ENCODE data around the gene UGT1A8.
"Not testable (repeated sequence)": the region's sequence is repeated elsewhere in the genome, so short reads cannot be mapped to it uniquely, and the experiment has no call there.

Gene UGT1A8

GRCh38 chr2:233617476-233617875, at the start of gene UGT1A8:
Gene UGT1A8, plus strand, starts transcription at chr2:233617633. Its CDS starts 75 bp downstream, at chr2:233617708.
- DNase-seq (ENCODE audit: low spot score) = not testable (repeated sequence)

DNA sequence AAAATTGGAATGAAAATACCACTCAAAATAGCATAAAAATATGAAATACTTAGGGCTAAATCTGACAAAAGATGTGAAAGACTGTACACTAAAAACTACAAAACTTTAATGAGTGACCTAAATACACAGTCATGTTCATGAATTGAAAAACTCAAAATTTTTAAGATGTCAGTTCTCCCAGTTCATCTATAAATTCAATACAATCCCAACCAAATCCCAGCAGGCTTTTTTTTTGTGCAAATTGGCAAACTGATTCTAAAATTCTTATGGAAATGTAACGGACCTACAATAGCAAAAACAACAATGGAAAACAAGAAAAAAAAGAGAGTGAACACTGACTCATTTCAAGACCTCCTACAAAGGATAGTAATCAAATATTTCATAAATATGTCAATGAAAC, 46.4 kb upstream of the UGT1A8 start:
- DNase-seq (ENCODE audit: low spot score) = no peak

- DNase-seq (ENCODE audit: low spot score) = no peak
Observed at GRCh38 chr2:233571462-233571861, 46.0 kb upstream of the UGT1A8 start.

DNA sequence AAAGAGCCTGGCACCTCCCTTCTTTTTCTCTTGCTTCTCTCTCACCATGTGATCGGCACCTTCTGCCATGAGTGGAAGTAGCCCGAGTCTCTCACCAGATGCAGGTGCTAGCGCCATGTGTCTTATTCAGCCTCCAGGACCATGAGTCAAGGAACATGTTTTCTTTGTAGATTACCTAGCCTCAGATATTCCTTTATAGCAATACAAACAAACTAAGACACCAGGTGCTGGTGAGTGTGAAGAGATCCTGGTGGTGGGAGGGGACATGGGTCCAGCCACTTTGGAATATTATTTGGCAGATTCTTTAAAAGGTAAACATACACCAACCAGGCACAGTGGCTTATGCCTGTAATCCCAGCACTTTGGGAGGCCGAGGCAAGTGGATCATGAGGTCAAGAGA, 45.0 kb upstream of the UGT1A8 start:
- no peak for DNase-seq (ENCODE audit: low spot score)

DNA sequence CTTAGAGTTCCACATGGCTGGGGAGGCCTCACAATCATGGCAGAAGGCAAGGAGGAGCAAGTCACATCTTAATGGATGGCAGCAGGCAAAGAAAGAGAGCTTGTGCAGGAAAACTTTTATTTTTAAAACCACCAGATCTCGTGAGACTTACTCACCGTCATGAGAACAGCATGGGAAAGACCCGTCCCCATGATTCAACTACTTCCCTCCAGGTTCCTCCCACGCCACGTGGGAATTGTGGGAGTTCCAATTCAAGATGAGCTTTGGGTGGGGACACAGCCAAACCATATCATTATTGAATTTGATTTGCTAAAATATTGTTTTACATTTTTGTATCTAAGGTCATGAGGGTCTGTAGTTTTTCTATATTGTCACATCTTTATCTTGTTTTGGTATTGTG, 40.1 kb upstream of the UGT1A8 start:
- DNase-seq (ENCODE audit: low spot score) = not testable (repeated sequence)

- not testable (repeated sequence) for DNase-seq (ENCODE audit: low spot score)
Observed at GRCh38 chr2:233583217-233583965, 34.0 kb upstream of the UGT1A8 start.

DNA sequence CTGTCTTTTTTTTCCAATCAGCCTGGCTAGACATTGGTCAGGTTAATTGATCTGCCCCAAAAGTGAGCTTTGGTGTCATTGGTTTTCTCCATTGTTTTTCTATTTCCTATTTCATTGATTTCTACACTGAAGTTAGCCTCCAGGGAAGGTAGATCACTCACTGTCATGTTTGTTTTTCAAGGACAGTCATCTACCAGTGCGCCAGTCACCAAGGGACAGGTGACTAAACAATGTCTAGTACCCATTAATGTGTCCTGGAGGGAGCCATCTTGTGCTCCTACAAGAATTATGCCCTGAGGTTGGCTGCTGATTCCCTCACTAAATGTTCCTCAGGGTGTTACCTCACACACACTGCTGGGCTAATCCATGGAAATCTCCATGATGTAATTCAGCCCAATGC, 33.2 kb upstream of the UGT1A8 start:
- no peak for DNase-seq (ENCODE audit: low spot score)

- DNase-seq (ENCODE audit: low spot score) = no peak
Observed at GRCh38 chr2:233588400-233588799, 29.0 kb upstream of the UGT1A8 start.

DNA sequence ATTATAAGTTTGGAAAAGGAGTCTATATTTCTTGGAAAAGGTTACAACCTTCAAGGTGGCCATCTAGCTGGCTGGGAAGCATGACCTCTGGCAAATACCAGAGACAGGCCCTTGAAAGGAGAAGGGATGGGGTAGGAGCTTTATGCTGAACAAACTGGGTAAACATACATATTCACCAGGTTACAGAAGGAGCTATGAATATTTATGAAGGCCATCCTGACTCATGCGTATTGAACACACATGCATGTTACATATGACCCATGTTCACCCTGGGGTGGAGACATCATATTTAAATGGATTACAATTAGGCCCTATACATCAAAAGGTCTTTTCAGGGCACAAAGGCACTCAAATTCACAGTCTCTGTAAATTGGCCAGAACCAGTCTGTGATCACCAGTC, 24.7 kb upstream of the UGT1A8 start:
- DNase-seq (ENCODE audit: low spot score) = not testable (repeated sequence)

DNA sequence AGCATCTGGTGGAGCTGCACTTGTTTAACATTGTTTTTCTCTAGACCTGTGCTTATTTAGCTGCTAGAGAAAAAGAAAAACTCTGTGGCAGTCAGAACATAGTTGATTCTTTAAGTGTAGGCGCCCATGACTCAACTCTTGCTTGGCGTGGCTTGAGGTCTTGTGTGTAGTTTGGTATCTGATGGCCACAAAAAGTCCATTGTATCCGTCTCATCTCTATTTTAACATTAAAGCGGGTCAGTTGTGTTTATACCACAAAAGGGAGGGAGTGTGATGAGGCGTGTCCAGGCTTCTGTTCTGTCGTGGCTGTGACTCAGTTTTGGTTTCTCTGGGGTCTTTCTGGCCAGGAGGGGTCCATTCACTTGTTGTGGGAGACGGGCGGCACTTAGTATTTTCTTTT, 24.2 kb upstream of the UGT1A8 start:
- no peak for DNase-seq (ENCODE audit: low spot score)

- no peak for DNase-seq (ENCODE audit: low spot score)
Observed at GRCh38 chr2:233597522-233597921, 19.9 kb upstream of the UGT1A8 start.

- DNase-seq (ENCODE audit: low spot score) = no peak
Observed at GRCh38 chr2:233598952-233599351, 18.5 kb upstream of the UGT1A8 start.

DNA sequence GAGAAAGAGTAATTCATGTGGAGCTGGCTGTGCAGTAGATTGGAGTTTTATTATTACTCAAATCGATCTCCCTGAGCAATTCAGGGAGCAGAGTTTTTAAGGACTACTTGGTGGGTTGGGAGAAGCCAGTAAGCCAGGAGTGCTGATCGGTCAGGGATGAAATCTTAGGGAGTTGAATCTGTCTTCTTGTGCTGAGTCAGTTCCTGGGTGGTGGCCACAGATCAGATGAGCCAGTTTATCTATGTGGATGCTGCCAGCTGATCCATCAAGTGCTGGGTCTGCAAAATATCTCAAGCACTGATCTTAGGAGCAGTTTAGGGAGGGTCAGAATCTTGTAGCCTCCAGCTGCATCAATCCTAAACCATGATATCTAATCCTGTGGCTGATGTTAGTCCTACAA, 17.0 kb upstream of the UGT1A8 start:
- DNase-seq (ENCODE audit: low spot score) = no peak

- DNase-seq (ENCODE audit: low spot score) = no peak
Observed at GRCh38 chr2:233602076-233602475, 15.4 kb upstream of the UGT1A8 start.

DNA sequence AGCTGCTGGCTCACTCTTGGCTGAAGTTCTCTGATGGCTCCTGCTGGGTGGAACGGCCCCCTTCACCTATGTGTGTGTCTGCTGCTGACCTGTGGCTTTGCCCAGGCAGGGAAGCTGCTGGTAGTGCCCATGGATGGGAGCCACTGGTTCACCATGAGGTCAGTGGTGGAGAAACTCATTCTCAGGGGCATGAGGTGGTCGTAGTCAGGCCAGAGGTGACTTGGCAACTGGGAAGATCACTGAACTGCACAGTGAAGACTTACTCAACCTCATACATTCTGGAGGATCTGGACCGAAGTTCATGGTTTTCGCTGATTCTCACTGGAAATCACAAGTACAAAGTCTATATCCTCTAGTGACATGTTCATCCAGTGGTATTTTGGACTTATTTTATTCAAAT, 13.9 kb upstream of the UGT1A8 start:
- no peak for DNase-seq (ENCODE audit: low spot score)

DNA sequence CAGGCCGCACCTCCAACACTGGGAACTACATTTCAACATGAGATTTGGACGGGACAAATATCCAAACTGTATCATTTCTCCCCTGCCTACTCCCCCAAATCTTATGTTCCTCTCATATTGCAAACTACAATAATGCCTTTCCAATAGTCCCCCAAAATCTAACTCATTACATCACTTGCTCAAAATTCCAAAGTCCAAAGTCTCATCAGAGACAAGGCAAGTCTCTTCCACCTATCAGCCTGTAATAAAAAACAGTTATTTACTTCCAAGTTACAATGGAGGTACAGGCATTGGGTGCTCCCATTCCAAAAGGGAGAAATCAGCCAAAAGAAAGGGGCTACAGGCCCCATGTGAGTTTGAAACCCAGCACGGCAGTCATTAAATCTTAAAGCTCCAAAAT, 12.6 kb upstream of the UGT1A8 start:
- no peak for DNase-seq (ENCODE audit: low spot score)

DNA sequence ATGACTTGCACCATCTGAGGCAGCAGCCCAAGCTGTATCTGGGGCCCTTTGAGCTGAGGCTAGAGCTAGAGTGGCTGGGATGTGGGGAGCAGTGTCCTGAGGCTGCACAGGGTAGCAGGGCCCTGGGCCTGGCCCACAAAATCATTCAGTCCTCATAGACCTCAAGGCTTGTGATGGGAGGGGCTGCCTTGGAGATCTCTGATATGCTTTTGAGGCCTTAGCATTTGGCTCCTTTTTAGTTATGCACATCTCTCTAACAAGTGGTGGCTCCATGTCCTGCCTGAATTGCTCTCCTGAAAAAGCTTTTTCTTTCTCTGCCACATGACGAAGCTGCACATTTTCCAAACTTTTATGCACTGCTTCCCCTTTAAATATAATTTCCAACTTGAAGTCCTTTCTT, 11.8 kb upstream of the UGT1A8 start:
- no peak for DNase-seq (ENCODE audit: low spot score)

GRCh38 chr2:233611284-233611683, 6.1 kb upstream of the UGT1A8 start:
- no peak for DNase-seq (ENCODE audit: low spot score)

DNA sequence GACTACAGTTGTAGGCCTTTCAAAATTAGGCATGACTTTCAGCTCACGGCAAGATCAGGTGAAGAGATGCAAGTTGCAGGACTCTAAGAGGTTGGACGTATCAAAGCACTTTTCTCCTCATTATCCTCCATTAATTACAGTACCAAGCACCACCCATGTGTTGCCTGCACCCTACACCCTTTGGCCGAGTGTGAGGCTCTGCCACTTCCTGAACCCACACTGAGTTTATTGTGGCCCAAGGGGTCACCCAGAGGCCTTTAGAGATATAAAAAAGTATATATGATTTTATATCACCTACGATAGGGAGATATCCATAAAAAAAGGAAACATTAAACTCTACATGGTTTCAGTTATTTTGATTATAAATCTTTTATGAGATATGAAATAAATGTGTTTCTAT, 2.8 kb downstream of the UGT1A8 start:
- DNase-seq (ENCODE audit: low spot score) = no peak

- DNase-seq (ENCODE audit: low spot score) = not testable (repeated sequence)
Observed at GRCh38 chr2:233621863-233622262, 4.4 kb downstream of the UGT1A8 start.

GRCh38 chr2:233627331-233628025, 10.0 kb downstream of the UGT1A8 start:
- no peak for DNase-seq (ENCODE audit: low spot score)

GRCh38 chr2:233636306-233636705, 18.9 kb downstream of the UGT1A8 start, which contains the start of gene UGT1A10:
Gene UGT1A10, plus strand, starts transcription at chr2:233636448. Its CDS starts 75 bp downstream, at chr2:233636523.
- DNase-seq (ENCODE audit: low spot score) = not testable (repeated sequence)

- DNase-seq (ENCODE audit: low spot score) = no peak
Observed at GRCh38 chr2:233638836-233639235, 21.4 kb downstream of the UGT1A8 start.

GRCh38 chr2:233639860-233640259, 22.4 kb downstream of the UGT1A8 start:
- DNase-seq (ENCODE audit: low spot score) = no peak
